Uterus (tissue), 2 donors: ENCODE results near the gene PTPRG.

Experiments
- CTCF ChIP-seq, 4 experiments: fragments of 200-600 bp in 2 of 4; fragments of 450-650 bp in 2 of 4; sonication (generic) in 2 of 4; IDR thresholded peaks; one replicate each; pipeline ENCODE4 v1.5.1; 2016 to 2019; ENCODE audit warnings: antibody characterized with exemption in 4 of 4, mild to moderate bottlenecking in 2 of 4, moderate library complexity in 1 of 4
- POLR2A ChIP-seq, 2 donors: fragments of 450-650 bp; IDR thresholded peaks; one replicate each; pipeline ENCODE4 v1.6.1; 2016; ENCODE audit warnings: antibody characterized with exemption in 2 of 2, mild to moderate bottlenecking in 1 of 2, moderate library complexity in 1 of 2

GRCh38 chr3:62207197-62207596 lies 645.8 kb downstream of the PTPRG start:
- TF ChIP-seq POLR2A (IDR thresholded peaks at IDR 0.05) = no peak
- TF ChIP-seq CTCF (IDR thresholded peaks at IDR 0.05) = no peak
